PC-9 (cell line): ENCODE measurements around the gene BOC.

Experiments
- EZH2 ChIP-seq: fragments of 200-600 bp; sonication (generic); IDR thresholded peaks from 2 replicates; pipeline ENCODE4 v1.8.0; 2017; ENCODE audit warnings: antibody characterized with exemption, low read depth
- TF ChIP-seq, protein P1 (sequence below): fragments of 200-600 bp; sonication (generic); conservative IDR thresholded peaks from 2 replicates; pipeline ENCODE4 v1.6.1; 2017; ENCODE audit warnings: mixed run types, antibody characterized with exemption, mild to moderate bottlenecking, moderate library complexity

DNA sequence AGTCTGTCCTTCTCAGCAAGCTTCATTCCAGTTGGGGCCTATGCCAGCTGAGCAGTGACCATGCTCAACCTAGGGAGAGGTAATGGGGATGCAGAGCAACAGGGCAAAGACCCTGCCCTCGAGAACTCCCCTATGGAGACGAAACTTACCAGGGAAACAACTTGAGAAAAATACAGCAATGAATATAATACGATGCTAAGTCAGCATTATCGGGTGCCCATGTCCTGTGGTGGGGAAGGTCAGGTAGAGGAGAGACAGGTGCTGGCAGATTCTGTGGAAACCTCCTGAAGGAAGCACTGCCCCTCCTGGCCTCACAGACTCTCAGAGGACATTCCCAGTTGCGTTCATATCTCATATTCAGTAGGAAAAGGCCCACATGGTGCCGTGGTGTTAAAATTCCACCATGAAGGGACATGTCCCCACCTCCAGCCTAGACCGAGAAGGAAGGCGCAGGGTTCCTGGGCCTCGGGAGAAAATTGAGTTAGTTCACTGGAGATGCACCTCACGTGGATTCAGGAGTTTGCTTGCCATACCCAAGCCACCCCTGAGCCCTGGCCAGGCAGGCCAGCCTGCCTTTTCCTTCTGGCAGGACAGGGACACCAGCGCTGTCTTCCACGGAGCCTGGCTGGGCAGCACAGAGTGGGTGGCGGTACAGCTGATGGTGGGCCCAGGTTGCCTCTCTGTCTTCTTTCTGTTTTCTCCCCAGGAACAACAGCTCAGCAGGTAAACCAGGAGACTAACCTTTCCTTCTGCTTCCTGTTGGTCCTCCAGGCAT is 62.4 kb downstream of the BOC start:
- TF ChIP-seq, protein P1, sequence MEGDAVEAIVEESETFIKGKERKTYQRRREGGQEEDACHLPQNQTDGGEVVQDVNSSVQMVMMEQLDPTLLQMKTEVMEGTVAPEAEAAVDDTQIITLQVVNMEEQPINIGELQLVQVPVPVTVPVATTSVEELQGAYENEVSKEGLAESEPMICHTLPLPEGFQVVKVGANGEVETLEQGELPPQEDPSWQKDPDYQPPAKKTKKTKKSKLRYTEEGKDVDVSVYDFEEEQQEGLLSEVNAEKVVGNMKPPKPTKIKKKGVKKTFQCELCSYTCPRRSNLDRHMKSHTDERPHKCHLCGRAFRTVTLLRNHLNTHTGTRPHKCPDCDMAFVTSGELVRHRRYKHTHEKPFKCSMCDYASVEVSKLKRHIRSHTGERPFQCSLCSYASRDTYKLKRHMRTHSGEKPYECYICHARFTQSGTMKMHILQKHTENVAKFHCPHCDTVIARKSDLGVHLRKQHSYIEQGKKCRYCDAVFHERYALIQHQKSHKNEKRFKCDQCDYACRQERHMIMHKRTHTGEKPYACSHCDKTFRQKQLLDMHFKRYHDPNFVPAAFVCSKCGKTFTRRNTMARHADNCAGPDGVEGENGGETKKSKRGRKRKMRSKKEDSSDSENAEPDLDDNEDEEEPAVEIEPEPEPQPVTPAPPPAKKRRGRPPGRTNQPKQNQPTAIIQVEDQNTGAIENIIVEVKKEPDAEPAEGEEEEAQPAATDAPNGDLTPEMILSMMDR = no peak
- TF ChIP-seq EZH2 = no peak
